ENCODE data around the gene C17orf107.
"Not testable (repeated sequence)": the region's sequence is repeated elsewhere in the genome, so short reads cannot be mapped to it uniquely, and the experiment has no call there.

C17orf107 gene

GRCh38 chr17:4899341-4900230 lies at the start of gene C17orf107:
C17orf107 (plus strand) TSS chr17:4899536; CDS start chr17:4899763, 227 bp downstream.
- DNase-seq (ENCODE audit: low spot score): peak; percentile 90

DNA sequence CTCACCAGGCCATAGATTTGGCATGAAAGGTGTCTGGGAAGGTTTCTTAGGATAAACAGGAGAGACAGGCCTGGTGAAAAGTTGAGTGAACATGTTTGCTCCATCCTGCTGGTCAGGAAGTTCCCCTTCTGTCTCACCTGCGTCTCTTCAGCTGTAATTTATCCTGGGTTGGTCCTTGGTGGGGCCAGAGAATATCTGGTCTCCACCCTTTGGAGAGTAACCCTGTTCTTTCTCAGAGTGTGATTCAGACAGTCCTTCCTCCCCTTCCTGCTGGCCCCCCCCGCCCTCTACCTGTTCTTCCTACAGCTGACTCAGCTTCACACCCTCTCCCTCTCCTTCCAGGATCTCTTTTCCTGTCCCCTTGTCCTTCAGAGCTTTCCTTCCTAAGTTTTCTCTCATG lies 49.1 kb upstream of the C17orf107 start:
- no peak for DNase-seq (ENCODE audit: low spot score)

DNA sequence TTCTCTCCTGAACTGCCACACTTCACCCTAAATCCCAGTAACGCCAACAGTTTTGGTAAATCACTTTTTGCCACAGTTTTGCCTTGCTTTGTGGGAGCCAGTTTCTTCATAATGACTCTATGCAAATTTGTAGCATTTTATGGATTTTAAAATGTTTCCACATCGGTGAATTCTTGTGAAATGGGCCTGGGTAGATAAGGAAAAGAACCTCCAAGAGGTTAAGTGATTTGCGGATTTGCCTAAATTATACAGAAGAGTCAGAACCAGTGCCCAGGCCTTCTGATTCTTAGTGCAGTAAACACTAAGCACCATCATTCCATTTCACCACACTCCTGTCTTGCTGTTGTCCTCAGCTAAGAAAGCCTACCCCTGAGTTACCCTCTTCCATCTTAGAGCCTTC lies 48.3 kb upstream of the C17orf107 start:
- no peak for DNase-seq (ENCODE audit: low spot score)

- no peak for DNase-seq (ENCODE audit: low spot score)
These were observed 46.6 kb upstream of the C17orf107 start for GRCh38 chr17:4852567-4853207.

DNA sequence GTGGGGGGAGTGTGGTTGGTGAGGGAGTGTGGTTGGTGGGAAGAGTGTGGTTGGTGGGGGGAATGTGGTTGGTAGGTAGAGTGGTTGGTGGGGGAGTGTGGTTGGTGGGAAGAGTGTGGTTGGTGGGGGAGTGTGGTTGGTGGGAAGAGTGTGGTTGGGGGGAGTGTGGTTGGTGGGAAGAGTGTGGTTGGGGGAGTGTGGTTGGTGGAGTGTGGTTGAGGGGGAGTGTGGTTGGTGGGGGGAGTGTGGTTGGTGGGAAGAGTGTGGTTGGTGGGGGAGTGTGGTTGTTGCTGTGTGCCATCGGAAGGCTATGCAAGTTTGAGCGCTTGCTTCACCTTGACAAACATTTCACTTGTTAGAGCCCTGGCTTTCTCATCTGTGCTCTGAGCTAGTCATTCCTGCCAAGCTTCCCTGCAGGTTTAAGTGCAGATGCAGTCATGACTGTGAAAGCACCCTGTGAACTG lies 46.1 kb upstream of the C17orf107 start:
- DNase-seq (ENCODE audit: low spot score): no peak

GRCh38 chr17:4854111-4854681 lies 45.1 kb upstream of the C17orf107 start:
- no peak for DNase-seq (ENCODE audit: low spot score)

DNA sequence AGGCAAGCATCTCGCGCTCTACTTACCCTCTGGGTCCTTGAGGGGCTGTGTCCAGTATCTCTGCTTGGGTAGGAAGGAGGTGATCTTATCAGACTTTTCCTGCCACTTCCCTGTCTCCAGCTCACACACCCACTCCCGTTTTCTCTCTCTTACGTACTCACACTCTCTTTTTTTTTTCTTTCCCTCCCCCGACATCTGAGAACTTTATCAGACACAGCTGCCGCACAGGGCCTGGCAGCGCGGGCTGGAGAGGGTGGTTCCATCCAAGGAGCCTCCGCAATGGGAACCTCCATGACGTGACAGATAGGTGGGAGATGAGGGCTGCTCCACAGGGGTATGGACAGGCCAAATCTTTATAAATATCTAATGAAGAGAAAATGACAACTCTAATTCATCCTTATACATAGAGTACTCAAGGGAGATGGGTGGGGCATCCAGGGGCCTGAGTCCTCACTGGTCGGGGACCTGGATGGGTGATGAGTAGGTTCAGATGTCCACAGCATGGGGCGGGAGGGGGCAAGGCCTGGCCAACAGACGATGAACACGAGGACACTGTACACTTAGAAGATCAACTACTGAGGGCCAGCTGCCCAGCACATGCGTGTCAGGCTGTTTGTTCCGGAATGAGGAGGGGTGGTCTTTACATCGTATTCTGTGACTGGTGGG lies 42.9 kb upstream of the C17orf107 start:
- no peak for DNase-seq (ENCODE audit: low spot score)

DNA sequence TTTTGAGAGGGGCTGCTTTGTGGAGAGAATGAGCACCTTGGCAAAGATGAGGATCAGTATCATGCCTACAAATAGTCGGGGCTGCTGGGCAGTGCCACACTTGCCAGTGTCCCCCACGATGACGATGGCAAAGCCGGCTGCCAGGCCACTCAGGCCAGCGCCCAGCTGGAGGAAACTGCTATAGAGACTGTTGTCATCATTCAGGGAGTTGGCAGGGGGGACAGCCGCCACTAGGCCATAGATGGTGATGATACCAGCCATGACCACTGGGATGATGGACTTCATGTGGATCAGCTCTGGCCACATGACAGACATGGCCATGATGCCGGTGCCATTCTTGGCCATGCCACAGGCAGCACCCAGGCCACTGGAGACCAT lies 42.4 kb upstream of the C17orf107 start:
- DNase-seq (ENCODE audit: low spot score): no peak

DNA sequence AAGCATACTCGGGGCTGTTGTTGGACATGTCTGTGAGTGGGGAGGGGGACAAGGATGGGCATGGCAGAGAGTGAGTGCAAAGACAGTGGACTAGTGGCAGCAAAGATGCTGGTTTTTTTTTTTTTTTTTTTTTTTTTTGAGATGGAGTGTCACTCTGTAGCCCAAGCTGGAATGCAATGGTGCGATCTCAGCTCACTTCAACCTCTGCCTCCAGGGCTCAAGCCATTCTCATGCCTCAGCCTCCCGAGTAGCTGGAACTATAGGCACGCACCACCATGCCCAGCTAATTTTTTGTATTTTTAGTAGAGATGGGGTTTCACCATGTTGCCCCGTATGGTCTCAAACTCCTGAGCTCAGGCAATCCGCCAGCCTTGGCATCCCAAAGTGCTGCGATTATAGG lies 42.0 kb upstream of the C17orf107 start:
- not testable (repeated sequence) for DNase-seq (ENCODE audit: low spot score)

DNA sequence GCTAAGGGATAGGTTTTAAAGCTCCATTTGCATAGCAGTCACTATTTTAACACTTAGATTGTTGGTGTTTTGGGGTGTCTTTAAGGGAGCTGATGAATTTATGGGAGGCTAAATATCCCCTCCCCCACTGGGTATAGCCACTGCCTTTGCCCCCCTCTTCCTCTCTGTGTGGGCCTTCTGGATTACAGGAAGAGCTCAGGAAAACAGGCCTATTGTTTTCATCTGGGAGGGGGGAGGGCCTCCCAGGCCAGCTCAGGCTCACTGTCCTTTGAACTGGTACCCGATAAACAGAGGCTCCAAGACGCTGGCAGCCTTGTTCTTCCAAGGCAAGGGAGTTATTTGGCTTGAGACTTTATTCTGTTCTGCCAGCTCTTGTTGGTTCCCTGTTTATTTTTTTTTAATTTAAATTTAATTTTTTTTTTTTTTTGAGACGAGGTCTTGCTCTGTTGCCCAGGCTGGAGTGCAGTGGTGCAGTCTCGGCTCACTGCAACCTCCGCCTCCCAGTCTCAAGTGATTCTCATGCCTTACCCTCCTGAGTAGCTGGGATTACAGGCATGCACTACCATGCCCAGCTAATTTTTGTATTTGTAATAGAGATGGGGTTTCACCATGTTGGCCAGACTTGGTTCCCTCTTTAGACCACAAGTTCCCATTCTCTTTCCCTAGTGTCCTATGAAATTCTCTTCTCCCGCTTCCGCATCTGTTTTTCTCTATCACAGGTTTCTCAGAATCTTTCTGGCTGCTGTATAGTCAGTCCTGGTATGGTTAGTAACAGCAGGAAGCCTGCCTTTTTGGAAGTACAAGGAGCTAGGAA lies 41.1 kb upstream of the C17orf107 start:
- peak; percentile 82 for DNase-seq (ENCODE audit: low spot score)

DNA sequence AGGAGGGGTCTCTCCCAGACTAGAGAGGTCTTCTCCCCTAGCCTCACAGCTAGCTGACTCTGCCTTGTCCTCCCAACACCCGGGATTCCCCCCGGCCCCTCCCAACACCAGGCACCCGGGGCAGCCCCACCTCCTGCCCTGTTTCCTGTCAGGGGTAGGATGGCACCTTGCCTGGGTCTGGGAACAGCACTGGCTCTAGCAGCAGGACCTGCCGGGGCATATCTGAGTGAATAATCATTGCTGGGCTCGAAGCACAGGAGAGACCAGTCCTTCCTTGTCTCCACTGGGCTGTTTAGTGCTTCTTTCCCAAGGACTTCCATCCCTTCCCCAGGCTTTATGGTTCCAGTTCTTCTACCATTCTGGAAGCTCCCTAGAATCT lies 40.5 kb upstream of the C17orf107 start:
- peak; percentile 45 for DNase-seq (ENCODE audit: low spot score)

GRCh38 chr17:4859816-4860625 lies 39.3 kb upstream of the C17orf107 start:
- DNase-seq (ENCODE audit: low spot score): no peak

GRCh38 chr17:4860651-4861050 lies 38.7 kb upstream of the C17orf107 start:
- no peak for DNase-seq (ENCODE audit: low spot score)

- DNase-seq (ENCODE audit: low spot score): no peak
These were observed 38.3 kb upstream of the C17orf107 start for GRCh38 chr17:4861052-4861451.

DNA sequence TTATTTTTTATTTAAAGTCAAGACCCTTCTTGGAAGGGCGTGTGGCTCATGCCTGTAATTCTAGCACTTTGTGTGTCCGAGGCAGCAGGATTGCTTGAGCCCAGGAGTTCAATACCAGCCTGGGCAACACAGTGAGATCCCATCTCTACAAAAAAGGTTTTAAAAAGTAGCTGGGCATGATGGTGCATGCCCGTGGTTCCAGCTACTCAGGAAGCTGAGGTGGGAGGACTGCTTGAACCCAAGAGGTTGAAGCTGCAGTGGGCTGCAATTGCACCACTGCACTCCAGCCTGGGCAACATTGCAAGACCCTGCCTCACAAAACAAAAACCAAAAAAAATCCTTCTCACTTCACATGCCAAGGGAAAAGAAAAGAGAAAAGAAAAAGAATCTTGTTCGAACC lies 36.6 kb upstream of the C17orf107 start:
- DNase-seq (ENCODE audit: low spot score): no peak

GRCh38 chr17:4863321-4863720 lies 36.0 kb upstream of the C17orf107 start:
- no peak for DNase-seq (ENCODE audit: low spot score)

- DNase-seq (ENCODE audit: low spot score): not testable (repeated sequence)
These were observed 31.8 kb upstream of the C17orf107 start for GRCh38 chr17:4867535-4867934.

- not testable (repeated sequence) for DNase-seq (ENCODE audit: low spot score)
These were observed 30.0 kb upstream of the C17orf107 start for GRCh38 chr17:4869058-4869998.

DNA sequence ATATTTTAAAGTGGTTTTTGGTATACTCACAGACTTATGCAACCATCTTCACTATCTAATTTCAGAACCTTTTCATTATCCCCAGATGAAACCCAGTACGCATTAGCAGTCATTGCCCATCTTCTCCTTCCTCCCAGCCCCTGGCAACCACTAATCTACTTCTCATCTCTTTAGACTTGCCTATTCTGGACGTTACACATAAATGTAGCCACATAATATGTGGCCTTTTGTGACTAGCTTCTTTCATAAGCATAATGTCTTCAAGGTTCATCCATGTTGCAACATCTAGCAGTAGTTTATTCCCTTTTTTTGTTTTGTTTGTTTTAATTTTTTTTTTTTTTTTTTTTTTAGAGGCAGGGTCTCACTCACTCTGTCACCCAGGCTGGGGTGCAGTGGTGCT lies 28.5 kb upstream of the C17orf107 start:
- DNase-seq (ENCODE audit: low spot score): no peak

DNA sequence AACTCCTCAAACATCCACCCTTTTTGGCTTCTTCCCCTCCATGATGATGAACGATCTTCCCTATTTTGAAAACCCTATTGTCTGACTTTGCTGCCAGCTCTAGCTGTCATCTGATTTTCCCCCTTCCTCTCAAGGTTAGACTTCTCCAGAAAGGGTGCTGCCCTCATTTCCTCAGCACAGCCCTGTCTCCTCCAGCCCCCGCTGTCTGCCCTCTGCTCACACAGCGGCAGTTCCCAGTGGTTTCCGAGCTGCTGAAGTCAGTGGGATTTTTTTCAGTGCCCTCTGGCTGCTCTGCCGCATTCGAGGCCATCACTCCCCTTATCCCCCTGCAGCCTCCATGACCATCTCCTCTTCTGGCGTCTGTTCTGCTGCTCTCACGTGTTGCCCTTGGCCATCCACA lies 26.6 kb upstream of the C17orf107 start:
- no peak for DNase-seq (ENCODE audit: low spot score)
